GM18511 (cell line): ENCODE data around the gene COL4A6.
"Not testable (repeated sequence)": the region's sequence is repeated elsewhere in the genome, so short reads cannot be mapped to it uniquely, and the experiment has no call there.

Experiments used
- ATAC-seq: cut with Tn5 transposase; IDR thresholded peaks from one replicate; pipeline ENCODE4 v1.9.1; 2021; ENCODE audit warnings: mild to moderate bottlenecking, moderate library complexity; ENCODE audit not compliant: unreplicated experiment

COL4A6 gene

GRCh38 chrX:108412783-108413182 lies 25.4 kb downstream of the COL4A6 start:
- no peak for ATAC-seq

DNA sequence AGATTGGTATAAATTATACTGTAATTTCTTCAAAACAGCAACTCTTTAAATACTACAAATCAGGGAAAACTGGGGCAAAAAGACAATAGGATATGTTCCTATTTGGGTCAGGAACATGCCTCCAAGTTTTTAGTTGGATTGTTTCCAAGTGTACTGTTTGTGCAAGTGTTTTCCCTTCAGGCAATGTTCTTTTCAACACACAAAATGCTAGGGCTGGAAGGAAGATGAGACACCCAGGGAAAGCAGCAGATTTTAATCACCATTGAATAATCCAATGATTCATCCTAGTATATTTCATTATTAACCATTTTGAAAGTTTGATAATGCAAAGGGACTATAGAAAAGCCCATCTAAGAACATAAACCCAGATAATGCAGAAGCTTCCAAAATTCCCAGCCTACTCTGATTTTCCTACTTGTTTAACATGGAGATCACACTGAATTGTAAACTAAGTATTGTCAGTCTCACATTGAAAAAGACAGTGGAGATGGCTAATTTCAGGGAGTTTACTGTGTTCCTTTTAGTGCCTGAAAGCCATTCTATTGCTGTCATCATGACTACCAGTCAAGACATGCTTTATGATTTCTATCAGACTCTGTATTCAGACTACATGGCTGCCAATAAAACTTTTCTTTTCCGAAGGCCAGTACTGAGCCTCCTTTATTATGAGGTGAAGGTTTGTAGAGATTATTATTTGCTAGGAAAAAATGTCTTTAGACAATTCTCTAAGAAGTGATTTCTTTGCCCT lies 38.6 kb downstream of the COL4A6 start:
- ATAC-seq: no peak

DNA sequence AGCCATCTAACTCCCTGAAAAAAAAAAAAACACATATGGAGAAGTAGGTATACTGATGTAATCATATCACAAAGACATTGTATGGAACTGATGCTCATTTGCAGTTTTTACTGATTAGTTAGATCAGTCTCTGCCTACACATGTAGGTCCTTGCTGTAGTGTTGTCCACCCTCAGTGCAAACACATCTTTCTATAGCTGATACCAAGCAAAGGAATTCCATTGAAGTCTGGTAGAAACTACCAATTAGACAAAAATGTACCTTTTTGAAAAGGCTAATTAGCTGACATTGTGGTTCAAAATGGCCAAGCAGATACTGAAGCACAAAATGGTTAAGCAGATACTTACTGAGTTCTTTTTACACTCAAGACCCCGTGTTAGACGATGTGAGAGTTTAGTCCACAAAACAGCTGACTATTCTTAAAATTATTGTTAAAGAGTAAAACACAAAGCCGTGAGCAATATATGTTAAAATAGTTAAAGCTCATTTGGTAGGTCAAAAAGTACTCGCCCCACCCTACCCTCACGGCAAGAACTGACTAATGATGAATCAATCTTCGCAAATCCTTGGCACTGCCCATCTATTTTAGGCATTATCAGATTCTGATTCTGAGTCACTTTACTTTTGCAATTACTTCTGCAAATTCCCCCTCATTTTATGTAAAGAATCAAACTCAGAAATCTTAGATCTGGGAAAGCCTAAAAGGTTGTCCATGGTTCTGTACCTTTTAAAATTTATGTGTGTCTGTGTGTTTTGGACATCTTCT lies 40.4 kb downstream of the COL4A6 start:
- ATAC-seq: no peak

DNA sequence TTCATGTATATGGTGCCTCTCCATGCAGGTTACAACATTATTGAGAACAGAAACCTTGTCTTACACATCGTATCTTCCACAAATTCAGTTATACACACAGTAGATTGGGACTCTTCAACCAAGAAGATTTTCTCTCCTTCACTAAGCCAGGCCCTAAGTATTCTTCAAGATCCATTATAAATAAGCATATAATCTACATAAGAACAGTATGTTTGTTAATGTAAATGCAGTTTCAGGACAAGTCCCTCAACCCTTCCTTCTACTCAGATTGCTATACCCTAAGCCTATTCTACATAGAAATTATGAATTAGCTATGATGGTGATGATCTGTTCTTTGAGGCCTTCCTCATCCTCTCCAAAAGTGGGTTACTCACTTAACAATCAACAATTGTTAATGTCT lies 41.2 kb downstream of the COL4A6 start:
- no peak for ATAC-seq

DNA sequence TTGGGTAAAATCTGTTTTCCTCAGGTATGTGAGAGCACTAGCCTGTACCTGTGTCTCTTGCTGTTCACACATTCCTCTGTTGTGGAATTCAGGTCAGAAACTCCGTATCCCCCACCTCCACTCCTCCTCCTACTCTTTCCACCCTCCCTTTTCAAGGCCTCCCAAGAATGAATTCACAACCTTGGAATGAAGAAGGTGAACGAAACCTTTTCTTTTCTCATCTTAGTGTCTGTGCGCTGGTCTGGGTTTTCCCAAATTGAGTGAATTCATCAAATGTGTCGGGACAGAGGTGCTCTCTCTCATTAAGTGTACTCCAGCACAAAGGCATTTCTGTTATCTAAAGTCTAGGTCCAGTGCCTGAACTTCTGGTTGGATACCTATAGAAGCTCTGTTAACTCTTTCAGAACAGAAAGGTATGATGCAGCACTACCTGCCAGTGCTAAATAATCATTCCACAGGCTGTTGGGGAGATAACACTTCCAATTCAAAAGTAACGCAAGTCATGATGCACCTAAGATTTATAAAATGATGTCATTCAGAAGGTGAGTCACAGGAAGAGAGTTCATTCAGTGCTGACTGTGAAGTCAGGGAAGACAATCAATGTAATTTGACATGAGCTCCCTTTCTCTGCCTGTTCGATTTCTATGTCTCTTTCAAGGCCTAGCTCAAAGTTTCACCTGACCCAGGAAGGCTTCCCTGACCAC lies 41.9 kb downstream of the COL4A6 start:
- ATAC-seq: no peak

GRCh38 chrX:108390976-108391717 lies 47.1 kb downstream of the COL4A6 start:
- not testable (repeated sequence) for ATAC-seq

DNA sequence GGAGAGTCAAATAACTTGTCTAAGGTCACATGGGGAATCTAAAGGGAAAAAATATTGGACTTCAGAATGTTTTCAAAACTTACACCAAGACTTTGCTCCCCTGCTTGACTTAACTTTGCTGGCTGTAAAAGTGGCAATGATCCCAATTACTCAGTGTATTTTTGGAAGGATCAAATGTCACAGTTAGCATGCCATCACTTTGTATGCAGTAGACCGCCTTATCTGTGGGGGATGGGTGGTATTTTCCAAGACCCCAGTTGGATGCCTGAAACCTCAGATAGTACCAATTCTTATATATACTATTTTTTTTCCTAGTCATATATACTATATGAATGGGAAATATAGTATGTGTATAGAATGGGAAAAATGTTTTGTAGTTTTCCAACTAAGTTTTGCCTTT lies 53.4 kb downstream of the COL4A6 start:
- ATAC-seq: no peak

DNA sequence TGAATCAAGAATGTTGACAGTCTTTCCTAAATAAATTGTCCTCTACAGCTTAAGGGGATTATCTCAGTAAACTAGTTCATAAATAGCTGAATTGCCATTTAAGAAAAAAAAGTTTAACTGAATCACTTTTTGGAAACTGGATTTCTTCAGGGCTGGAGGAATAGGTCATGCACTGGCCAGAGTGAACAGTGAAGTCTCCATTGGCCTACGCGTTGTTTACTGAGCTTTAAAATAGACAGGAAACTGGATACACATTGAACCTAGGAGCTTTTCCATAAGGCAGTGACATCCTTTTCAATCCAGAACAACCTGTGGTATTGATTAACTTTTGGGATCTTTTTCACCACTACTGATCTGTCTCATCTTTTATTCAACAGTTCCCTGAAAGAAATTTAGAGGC lies 58.0 kb downstream of the COL4A6 start:
- ATAC-seq: no peak

GRCh38 chrX:108376821-108377220 lies 61.4 kb downstream of the COL4A6 start:
- not testable (repeated sequence) for ATAC-seq

DNA sequence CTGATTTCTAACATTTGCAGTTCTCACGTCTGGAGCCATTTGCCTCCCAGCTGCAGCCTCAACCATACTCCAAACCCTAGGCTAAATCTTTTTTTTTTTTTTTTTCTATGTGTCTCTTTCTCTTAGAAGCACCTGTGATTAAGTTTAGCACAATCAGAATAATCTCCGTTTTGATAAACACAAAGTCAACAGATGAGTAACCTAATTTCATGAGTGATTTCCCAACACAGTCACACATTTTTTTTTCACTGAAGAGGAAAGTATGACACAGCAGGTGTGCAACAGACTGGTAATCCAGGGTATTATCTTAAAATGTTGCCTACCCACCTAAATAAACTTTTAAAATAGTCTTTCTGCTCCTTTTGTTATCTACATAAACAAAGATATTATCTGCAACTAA lies 62.6 kb downstream of the COL4A6 start:
- not testable (repeated sequence) for ATAC-seq

- ATAC-seq: no peak
Observed at GRCh38 chrX:108366644-108367406, 71.4 kb downstream of the COL4A6 start.

- no peak for ATAC-seq
Observed at GRCh38 chrX:108362026-108362425, 76.2 kb downstream of the COL4A6 start.

DNA sequence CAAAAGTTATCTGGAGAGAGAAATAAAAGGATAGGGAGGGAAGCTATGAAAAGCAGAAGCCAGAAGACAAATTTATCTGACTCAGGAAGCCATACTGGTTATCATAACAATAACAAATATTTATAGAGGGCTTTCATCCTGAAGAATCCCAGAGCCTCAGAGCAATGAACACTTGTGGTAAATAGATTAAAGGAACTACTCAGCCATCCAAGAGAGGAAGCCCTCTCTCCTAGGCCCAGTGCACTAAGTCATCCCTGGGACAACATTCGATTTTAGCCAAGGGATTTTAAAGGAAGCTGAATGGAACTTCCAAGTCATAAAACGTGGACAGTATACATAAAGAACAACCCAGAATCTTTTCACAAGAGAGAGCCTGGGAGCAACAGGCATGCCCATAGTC lies 76.9 kb downstream of the COL4A6 start:
- ATAC-seq: no peak

- no peak for ATAC-seq
Observed at GRCh38 chrX:108359806-108360602, 78.2 kb downstream of the COL4A6 start.

DNA sequence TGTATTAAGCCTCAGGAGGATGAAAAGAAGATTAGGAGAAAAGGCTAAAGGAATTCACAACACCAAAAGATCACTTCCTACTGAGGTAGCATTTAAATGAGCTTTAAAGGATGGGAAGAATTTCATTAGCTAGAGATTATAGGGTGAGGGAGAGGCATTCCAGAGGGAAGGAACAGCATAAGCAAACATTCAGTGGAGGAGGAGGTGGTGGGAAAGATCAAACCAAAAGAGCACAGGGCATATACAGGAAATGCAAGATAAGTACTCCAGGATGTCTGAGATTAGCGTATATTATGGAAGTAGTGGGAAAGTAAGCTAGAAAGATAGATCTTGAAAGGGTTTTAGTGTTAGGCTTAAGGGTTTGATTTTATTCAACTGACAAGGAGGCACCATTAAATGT lies 84.8 kb downstream of the COL4A6 start:
- ATAC-seq: no peak

GRCh38 chrX:108349210-108349609 lies 89.0 kb downstream of the COL4A6 start:
- no peak for ATAC-seq

- ATAC-seq: no peak
Observed at GRCh38 chrX:108348525-108348924, 89.7 kb downstream of the COL4A6 start.

GRCh38 chrX:108347800-108348199 lies 90.4 kb downstream of the COL4A6 start:
- ATAC-seq: no peak

DNA sequence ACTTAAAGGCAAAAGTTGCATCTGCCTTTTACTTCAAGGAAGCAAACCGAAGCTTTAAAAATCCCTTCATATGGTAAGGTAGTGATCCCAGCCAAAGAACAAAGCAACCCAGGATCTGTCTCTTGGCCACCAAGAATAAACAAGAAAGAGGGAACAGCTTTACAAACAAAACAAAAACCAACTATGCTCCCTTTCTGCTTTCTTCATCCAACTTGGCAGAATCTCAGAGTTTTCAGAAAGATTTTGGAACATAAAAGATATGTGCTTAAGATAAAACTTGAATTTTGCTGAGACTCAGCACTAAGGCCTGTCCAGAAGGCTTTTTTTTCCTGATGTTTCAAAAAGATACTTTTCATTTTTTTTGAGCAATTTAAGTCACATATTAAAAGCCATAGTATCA lies 94.0 kb downstream of the COL4A6 start:
- ATAC-seq: no peak

DNA sequence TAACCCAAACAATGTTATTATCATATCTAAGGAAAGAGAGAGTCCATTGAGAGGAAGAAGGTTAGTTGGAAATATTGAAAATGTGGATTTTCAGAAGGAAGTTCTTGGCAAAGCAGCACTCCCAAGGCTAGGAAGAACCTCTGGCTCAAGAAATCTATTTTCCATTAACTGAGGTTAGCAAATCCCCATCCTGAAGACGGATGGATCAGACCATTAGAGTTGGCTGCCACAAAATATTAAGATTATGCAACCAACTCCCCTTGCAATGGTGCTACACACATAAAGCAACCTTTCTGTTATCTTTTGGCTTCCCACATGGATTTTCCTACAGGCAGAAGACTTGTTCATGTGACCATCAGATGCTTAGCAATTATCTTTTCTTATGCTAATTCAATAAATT lies 96.3 kb downstream of the COL4A6 start:
- ATAC-seq: no peak
